WI38 (cell line): ENCODE results near the gene CDIPT.
"Not testable (repeated sequence)": the region's sequence is repeated elsewhere in the genome, so short reads cannot be mapped to it uniquely, and the experiment has no call there.

ENCODE experiments used
- H3K4me3 ChIP-seq: 2 replicates; pipeline ENCODE4 v1.5.1; 2011; ENCODE audit warnings: low read depth, mild to moderate bottlenecking, control low read depth, low read length
- TF ChIP-seq, protein P1 (sequence below): IDR thresholded peaks from 2 replicates; pipeline ENCODE4 v1.5.1; 2012; ENCODE audit warnings: low read depth, mild to moderate bottlenecking, control low read depth, low read length

The CDIPT gene

GRCh38 chr16:29894352-29894751 lies 31.3 kb upstream of the CDIPT start:
- no peak overlapping the region for H3K4me3 ChIP-seq
- TF ChIP-seq, protein P1, sequence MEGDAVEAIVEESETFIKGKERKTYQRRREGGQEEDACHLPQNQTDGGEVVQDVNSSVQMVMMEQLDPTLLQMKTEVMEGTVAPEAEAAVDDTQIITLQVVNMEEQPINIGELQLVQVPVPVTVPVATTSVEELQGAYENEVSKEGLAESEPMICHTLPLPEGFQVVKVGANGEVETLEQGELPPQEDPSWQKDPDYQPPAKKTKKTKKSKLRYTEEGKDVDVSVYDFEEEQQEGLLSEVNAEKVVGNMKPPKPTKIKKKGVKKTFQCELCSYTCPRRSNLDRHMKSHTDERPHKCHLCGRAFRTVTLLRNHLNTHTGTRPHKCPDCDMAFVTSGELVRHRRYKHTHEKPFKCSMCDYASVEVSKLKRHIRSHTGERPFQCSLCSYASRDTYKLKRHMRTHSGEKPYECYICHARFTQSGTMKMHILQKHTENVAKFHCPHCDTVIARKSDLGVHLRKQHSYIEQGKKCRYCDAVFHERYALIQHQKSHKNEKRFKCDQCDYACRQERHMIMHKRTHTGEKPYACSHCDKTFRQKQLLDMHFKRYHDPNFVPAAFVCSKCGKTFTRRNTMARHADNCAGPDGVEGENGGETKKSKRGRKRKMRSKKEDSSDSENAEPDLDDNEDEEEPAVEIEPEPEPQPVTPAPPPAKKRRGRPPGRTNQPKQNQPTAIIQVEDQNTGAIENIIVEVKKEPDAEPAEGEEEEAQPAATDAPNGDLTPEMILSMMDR, result no peak

GRCh38 chr16:29893553-29893952 lies 30.5 kb upstream of the CDIPT start:
- TF ChIP-seq, protein P1, result no peak
- H3K4me3 ChIP-seq, result no peak overlapping the region

DNA sequence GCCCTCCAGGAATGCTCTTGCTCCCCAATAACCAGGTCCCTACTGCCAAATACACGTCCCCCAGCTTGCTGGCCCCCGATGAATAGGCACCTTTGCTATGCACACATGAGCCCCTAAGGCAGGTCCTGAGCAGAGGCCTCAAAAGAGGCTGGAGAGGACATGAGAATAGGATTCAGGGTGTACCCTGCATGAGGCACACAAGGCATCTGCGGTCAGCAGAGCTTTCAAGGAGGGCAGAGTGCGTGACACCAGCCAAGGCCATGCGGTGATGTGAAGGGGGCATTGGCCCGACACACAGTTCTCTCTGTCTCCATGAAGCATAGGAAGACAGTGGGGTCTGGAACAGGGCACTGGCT lies 29.4 kb upstream of the CDIPT start:
- TF ChIP-seq, protein P1, result no peak
- H3K4me3 ChIP-seq, result no peak overlapping the region

- H3K4me3 ChIP-seq, result no peak overlapping the region
- TF ChIP-seq, protein P1, result no peak
Measured at GRCh38 chr16:29891525-29892457, 28.8 kb upstream of the CDIPT start.

GRCh38 chr16:29889372-29889771 lies 26.3 kb upstream of the CDIPT start:
- not testable (repeated sequence) for H3K4me3 ChIP-seq

GRCh38 chr16:29883987-29884386 lies 21.0 kb upstream of the CDIPT start:
- TF ChIP-seq, protein P1, result no peak
- H3K4me3 ChIP-seq, result no peak overlapping the region

- TF ChIP-seq, protein P1, result no peak
- H3K4me3 ChIP-seq, result no peak overlapping the region
Measured at GRCh38 chr16:29881050-29881449, 18.0 kb upstream of the CDIPT start.
